HL-60 (cell line): ENCODE results near the gene HDAC7.
A peak's percentile ranks its signal among the peaks of the same experiment; 100 is the strongest.

Experiments
- DNase-seq, 2 experiments: peaks; one replicate each; pipeline ENCODE4 v3.0.0-alpha.2; 2010 to 2020; ENCODE audit warnings: low read depth in 1 of 2, low spot score in 1 of 2
- H3K27ac ChIP-seq: fragments of 250-450 bp; sonication (Bioruptor Pico); replicated peaks from 2 replicates; pipeline ENCODE4 v1.5.1; 2020; ENCODE audit warnings: mild to moderate bottlenecking, moderate library complexity
- H3K27me3 ChIP-seq: fragments of 250-450 bp; sonication (Bioruptor Pico); 2 replicates; pipeline ENCODE4 v1.5.1; 2021; ENCODE audit warnings: mild to moderate bottlenecking, moderate library complexity; ENCODE audit not compliant: insufficient read depth, poor library complexity, severe bottlenecking
- H3K4me3 ChIP-seq: replicated peaks from 2 replicates; pipeline ENCODE4 v1.5.1; 2011; ENCODE audit warnings: mild to moderate bottlenecking, control low read depth, low read length; ENCODE audit not compliant: insufficient read depth
- CTCF ChIP-seq: IDR thresholded peaks from one replicate; pipeline ENCODE4 v1.5.1; 2011; ENCODE audit warnings: low read length, control low read depth, inconsistent platforms; ENCODE audit not compliant: insufficient read depth
- GABPA ChIP-seq: IDR thresholded peaks from 2 replicates; pipeline ENCODE4 v1.6.1; 2012; ENCODE audit warnings: low read depth
- POLR2AphosphoS5 ChIP-seq: IDR thresholded peaks from 2 replicates; pipeline ENCODE4 v1.6.1; 2012; ENCODE audit warnings: low read depth
- REST ChIP-seq: IDR thresholded peaks from 2 replicates; pipeline ENCODE4 v1.6.1; 2012; ENCODE audit warnings: low read depth; ENCODE audit not compliant: insufficient replicate concordance
- SPI1 ChIP-seq: IDR thresholded peaks from 2 replicates; pipeline ENCODE4 v1.6.1; 2012; ENCODE audit warnings: low read depth, mild to moderate bottlenecking, borderline replicate concordance

Gene HDAC7

GRCh38 chr12:47779943-47780504 is 39.7 kb downstream of the HDAC7 start:
- Histone ChIP-seq H3K4me3 (no peak overlapping the region), H3K27me3 (no peaks in the 10 kb centered on the region), H3K27ac (no peak overlapping the region)
- no peak for DNase-seq
- no peak for TF ChIP-seq REST

- peak; percentile 58 to 90 for DNase-seq
- Histone ChIP-seq H3K27ac (no peak overlapping the region), H3K4me3 (no peak overlapping the region), H3K27me3 (no peaks in the 10 kb centered on the region)
- no peak for TF ChIP-seq GABPA
- TF ChIP-seq CTCF: peak; percentile 94
- no peak for TF ChIP-seq SPI1
- TF ChIP-seq POLR2AphosphoS5: no peak
- TF ChIP-seq REST: no peak
Measured at GRCh38 chr12:47779301-47779942, 40.3 kb downstream of the HDAC7 start.

GRCh38 chr12:47778881-47779280 is 40.8 kb downstream of the HDAC7 start:
- TF ChIP-seq GABPA (no peak), CTCF (no peak), POLR2AphosphoS5 (no peak), REST (no peak), SPI1 (no peak)
- Histone ChIP-seq H3K4me3 (no peak overlapping the region), H3K27ac (no peak overlapping the region), H3K27me3 (no peaks in the 10 kb centered on the region)
- no peak for DNase-seq
